ENCODE data around the gene OPHN1. TPM values are rescaled to one million over a fixed set of nuclear protein-coding genes. Genes with fewer than 3 reads are reported as not detected.

The OPHN1 gene
- total RNA-seq, 1 experiment from 2014 or later, result 4.4 TPM

DNA sequence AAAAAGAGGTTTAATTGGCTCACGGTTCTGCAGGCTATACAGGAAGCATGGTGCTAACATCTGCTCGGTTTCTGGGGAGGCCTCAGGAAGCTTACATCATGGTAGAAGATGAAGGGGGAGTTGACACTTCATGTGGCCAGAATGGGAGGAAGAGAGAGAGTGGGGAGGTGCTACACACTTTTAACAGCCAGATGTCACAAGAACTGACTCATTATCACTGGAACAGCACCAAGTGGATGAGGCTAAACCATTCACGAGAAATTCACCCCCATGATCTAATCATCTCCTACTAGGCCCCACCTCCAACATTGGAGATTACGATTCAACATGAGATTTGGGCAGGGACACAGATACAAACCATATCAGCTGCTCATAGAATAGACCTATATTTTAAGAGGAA is 255.8 kb downstream of the OPHN1 start (continued):
- TF ChIP-seq, protein P1, sequence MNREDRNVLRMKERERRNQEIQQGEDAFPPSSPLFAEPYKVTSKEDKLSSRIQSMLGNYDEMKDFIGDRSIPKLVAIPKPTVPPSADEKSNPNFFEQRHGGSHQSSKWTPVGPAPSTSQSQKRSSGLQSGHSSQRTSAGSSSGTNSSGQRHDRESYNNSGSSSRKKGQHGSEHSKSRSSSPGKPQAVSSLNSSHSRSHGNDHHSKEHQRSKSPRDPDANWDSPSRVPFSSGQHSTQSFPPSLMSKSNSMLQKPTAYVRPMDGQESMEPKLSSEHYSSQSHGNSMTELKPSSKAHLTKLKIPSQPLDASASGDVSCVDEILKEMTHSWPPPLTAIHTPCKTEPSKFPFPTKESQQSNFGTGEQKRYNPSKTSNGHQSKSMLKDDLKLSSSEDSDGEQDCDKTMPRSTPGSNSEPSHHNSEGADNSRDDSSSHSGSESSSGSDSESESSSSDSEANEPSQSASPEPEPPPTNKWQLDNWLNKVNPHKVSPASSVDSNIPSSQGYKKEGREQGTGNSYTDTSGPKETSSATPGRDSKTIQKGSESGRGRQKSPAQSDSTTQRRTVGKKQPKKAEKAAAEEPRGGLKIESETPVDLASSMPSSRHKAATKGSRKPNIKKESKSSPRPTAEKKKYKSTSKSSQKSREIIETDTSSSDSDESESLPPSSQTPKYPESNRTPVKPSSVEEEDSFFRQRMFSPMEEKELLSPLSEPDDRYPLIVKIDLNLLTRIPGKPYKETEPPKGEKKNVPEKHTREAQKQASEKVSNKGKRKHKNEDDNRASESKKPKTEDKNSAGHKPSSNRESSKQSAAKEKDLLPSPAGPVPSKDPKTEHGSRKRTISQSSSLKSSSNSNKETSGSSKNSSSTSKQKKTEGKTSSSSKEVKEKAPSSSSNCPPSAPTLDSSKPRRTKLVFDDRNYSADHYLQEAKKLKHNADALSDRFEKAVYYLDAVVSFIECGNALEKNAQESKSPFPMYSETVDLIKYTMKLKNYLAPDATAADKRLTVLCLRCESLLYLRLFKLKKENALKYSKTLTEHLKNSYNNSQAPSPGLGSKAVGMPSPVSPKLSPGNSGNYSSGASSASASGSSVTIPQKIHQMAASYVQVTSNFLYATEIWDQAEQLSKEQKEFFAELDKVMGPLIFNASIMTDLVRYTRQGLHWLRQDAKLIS (CRISPR knock-in tag; IDR thresholded peaks at IDR 0.05; ENCODE audit: borderline replicate concordance), result no peak
- TF ChIP-seq, protein P2, sequence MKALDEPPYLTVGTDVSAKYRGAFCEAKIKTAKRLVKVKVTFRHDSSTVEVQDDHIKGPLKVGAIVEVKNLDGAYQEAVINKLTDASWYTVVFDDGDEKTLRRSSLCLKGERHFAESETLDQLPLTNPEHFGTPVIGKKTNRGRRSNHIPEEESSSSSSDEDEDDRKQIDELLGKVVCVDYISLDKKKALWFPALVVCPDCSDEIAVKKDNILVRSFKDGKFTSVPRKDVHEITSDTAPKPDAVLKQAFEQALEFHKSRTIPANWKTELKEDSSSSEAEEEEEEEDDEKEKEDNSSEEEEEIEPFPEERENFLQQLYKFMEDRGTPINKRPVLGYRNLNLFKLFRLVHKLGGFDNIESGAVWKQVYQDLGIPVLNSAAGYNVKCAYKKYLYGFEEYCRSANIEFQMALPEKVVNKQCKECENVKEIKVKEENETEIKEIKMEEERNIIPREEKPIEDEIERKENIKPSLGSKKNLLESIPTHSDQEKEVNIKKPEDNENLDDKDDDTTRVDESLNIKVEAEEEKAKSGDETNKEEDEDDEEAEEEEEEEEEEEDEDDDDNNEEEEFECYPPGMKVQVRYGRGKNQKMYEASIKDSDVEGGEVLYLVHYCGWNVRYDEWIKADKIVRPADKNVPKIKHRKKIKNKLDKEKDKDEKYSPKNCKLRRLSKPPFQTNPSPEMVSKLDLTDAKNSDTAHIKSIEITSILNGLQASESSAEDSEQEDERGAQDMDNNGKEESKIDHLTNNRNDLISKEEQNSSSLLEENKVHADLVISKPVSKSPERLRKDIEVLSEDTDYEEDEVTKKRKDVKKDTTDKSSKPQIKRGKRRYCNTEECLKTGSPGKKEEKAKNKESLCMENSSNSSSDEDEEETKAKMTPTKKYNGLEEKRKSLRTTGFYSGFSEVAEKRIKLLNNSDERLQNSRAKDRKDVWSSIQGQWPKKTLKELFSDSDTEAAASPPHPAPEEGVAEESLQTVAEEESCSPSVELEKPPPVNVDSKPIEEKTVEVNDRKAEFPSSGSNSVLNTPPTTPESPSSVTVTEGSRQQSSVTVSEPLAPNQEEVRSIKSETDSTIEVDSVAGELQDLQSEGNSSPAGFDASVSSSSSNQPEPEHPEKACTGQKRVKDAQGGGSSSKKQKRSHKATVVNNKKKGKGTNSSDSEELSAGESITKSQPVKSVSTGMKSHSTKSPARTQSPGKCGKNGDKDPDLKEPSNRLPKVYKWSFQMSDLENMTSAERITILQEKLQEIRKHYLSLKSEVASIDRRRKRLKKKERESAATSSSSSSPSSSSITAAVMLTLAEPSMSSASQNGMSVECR (CRISPR knock-in tag; IDR thresholded peaks at IDR 0.05; ENCODE audit: borderline replicate concordance), result no peak
- TF ChIP-seq ZNF219 (CRISPR knock-in tag; IDR thresholded peaks at IDR 0.05; ENCODE audit: borderline replicate concordance), result no peak
- TF ChIP-seq GTF2I (CRISPR knock-in tag; conservative IDR thresholded peaks at IDR 0.05), result no peak
- TF ChIP-seq GABPB1 (CRISPR knock-in tag; IDR thresholded peaks at IDR 0.05), result no peak
- no peak for TF ChIP-seq IRF2 (CRISPR knock-in tag; IDR thresholded peaks at IDR 0.05; ENCODE audit: borderline replicate concordance, low read depth)
- no peak for TF ChIP-seq GRHL2 (CRISPR knock-in tag; IDR thresholded peaks at IDR 0.05; ENCODE audit: insufficient replicate concordance, severe bottlenecking)
- no peak for TF ChIP-seq CBFB (CRISPR knock-in tag; IDR thresholded peaks at IDR 0.05; ENCODE audit: low read depth)
- TF ChIP-seq ZNF423 (CRISPR knock-in tag; IDR thresholded peaks at IDR 0.05), result no peak
- TF ChIP-seq CREM (CRISPR knock-in tag; IDR thresholded peaks at IDR 0.05), result no peak

DNA sequence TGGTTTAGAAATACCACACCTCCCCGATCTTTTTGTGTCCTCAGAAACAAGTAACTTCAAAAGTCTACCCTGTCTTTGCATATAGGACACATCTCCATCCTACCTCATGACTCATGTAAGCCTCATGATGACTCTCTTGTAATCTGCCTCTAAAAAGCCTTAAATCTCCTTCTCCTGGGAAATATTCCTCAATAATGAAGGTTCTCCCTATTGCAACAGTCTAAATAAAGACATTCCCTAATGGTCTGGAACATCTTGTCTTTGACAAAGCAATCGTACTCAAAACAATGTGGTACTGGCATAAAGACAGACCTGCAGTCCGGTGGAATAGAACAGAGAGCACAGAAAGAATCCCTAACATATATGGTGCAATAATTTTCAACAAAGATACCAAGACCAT is 257.7 kb downstream of the OPHN1 start:
- H3K4me1 Mint-ChIP-seq, result no peaks in the 10 kb centered on the region
- H3K36me3 Mint-ChIP-seq, result no peaks in the 10 kb centered on the region
- ChIA-PET POLR2A (no interaction called here), CTCF (no interaction called here)
- no peak overlapping the region for H3K4me3 Mint-ChIP-seq
- ATAC-seq (no peak), DNase-seq (ENCODE audit: low spot score) (no peak)
- H3K9me3 Mint-ChIP-seq, result no peaks in the 10 kb centered on the region
- H3K27me3 Mint-ChIP-seq (ENCODE audit: low read depth), result no peaks in the 10 kb centered on the region
- no peak overlapping the region for H3K27ac Mint-ChIP-seq
- TF ChIP-seq ZBTB43 (CRISPR knock-in tag; IDR thresholded peaks at IDR 0.05) (no peak), NFE2L1 (CRISPR knock-in tag; IDR thresholded peaks at IDR 0.05) (no peak), ATF2 (CRISPR knock-in tag; IDR thresholded peaks at IDR 0.05; ENCODE audit: borderline replicate concordance, low read depth) (no peak), ELF4 (CRISPR knock-in tag; IDR thresholded peaks at IDR 0.05; ENCODE audit: low read depth) (no peak), RELA (CRISPR knock-in tag; IDR thresholded peaks at IDR 0.05; ENCODE audit: borderline replicate concordance) (no peak), ZNF138 (CRISPR knock-in tag; conservative IDR thresholded peaks at IDR 0.05) (no peak), ZNF219 (CRISPR knock-in tag; IDR thresholded peaks at IDR 0.05; ENCODE audit: borderline replicate concordance) (no peak), NR2C2 (CRISPR knock-in tag; IDR thresholded peaks at IDR 0.05) (no peak), IRF2 (CRISPR knock-in tag; IDR thresholded peaks at IDR 0.05; ENCODE audit: borderline replicate concordance, low read depth) (no peak)
- TF ChIP-seq, protein P3, sequence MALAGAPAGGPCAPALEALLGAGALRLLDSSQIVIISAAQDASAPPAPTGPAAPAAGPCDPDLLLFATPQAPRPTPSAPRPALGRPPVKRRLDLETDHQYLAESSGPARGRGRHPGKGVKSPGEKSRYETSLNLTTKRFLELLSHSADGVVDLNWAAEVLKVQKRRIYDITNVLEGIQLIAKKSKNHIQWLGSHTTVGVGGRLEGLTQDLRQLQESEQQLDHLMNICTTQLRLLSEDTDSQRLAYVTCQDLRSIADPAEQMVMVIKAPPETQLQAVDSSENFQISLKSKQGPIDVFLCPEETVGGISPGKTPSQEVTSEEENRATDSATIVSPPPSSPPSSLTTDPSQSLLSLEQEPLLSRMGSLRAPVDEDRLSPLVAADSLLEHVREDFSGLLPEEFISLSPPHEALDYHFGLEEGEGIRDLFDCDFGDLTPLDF (CRISPR knock-in tag; IDR thresholded peaks at IDR 0.05), result no peak
- TF ChIP-seq, protein P1 (CRISPR knock-in tag; IDR thresholded peaks at IDR 0.05; ENCODE audit: borderline replicate concordance), result no peak
